Osteoblast (primary cell): Measurements from ENCODE around the gene FNBP1. TPM values are rescaled to one million over a fixed set of nuclear protein-coding genes. Genes with fewer than 3 reads are reported as not detected.

Experiments used
- DNase-seq: peaks from one replicate; pipeline ENCODE4 v3.0.0; 2011; ENCODE audit warnings: low spot score, mixed read lengths; ENCODE audit not compliant: insufficient read length; ENCODE audit errors: missing footprints
- H2AFZ ChIP-seq: 2 replicates; pipeline ENCODE4 v1.6.0; 2011; ENCODE audit warnings: mild to moderate bottlenecking, low read length
- H3K27ac ChIP-seq: 2 replicates; pipeline ENCODE4 v1.5.1; 2011; ENCODE audit warnings: mild to moderate bottlenecking, low read depth, low read length, moderate library complexity
- H3K27me3 ChIP-seq: 2 replicates; pipeline ENCODE4 v1.6.0; 2012; ENCODE audit warnings: mild to moderate bottlenecking, control low read depth, inconsistent platforms, low read length, moderate library complexity; ENCODE audit not compliant: insufficient read depth
- H3K36me3 ChIP-seq: 2 replicates; pipeline ENCODE4 v1.5.1; 2011; ENCODE audit warnings: mild to moderate bottlenecking, low read length, control low read depth, moderate library complexity; ENCODE audit not compliant: insufficient read depth
- H3K4me1 ChIP-seq: 2 replicates; pipeline ENCODE4 v1.5.1; 2011; ENCODE audit warnings: mild to moderate bottlenecking, low read length, control low read depth, moderate library complexity; ENCODE audit not compliant: insufficient read depth
- H3K4me2 ChIP-seq: 2 replicates; pipeline ENCODE4 v1.6.0; 2011; ENCODE audit warnings: mild to moderate bottlenecking, low read length; ENCODE audit not compliant: insufficient read depth
- H3K4me3 ChIP-seq: fragments of 200-600 bp; sonication (generic); 3 replicates; pipeline ENCODE4 v1.5.1; 2012; ENCODE audit warnings: mild to moderate bottlenecking, low read length, inconsistent platforms; ENCODE audit not compliant: insufficient read depth
- H3K79me2 ChIP-seq: 2 replicates; pipeline ENCODE4 v1.6.0; 2012; ENCODE audit warnings: mild to moderate bottlenecking, low read length, control low read depth, inconsistent platforms; ENCODE audit not compliant: insufficient read depth
- H3K9me3 ChIP-seq: 2 replicates; pipeline ENCODE4 v1.5.1; 2011; ENCODE audit warnings: low read depth, low read length, control low read depth
- H4K20me1 ChIP-seq: 2 replicates; pipeline ENCODE4 v1.6.0; 2012; ENCODE audit warnings: mild to moderate bottlenecking, low read length, control low read depth; ENCODE audit not compliant: insufficient read depth
- total RNA-seq: library from RNA; depleted of rRNA; stranded (reverse); fragments of >200 nt; gene quantifications from 2 replicates; pipeline ENCODE4 v1.2.3, GENCODE V29; 2012
- TF ChIP-seq, protein P1 (sequence below): IDR thresholded peaks from 2 replicates; pipeline ENCODE4 v1.5.1; 2011; ENCODE audit warnings: mild to moderate bottlenecking, low read depth, low read length, moderate library complexity; ENCODE audit errors: extremely low read depth

FNBP1 gene
- total RNA-seq, 1 donor: 31.8 TPM

DNA sequence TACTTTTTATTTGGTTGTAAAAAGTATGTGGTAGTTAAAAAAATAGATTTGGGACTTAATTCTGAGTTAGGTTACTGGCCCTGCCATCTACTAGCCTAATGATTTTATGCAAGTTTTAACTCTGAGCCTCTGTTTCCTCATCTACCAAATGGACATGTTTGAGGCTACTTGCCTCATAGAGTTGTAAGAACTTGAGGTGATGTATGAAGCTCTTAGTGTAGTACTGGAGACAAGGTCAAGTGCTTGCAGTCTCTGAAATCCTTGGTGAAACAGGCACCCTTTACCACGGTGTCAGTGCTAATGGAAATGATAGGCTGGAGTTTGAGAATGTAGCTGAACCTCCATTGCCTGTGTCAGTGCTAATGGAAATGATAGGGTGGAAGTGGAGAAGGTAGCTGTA lies 26.1 kb upstream of the FNBP1 start:
- Histone ChIP-seq H3K9me3 (no peaks in the 10 kb centered on the region), H2AFZ (no peak overlapping the region), H3K27me3 (no peaks in the 10 kb centered on the region), H3K36me3 (no peaks in the 10 kb centered on the region), H3K4me3 (no peak overlapping the region), H4K20me1 (peaks cover 39% of the 10 kb centered on the region), H3K27ac (no peak overlapping the region), H3K79me2 (peaks cover 83% of the 10 kb centered on the region), H3K4me1 (peaks cover 14% of the 10 kb centered on the region), H3K4me2 (no peak overlapping the region)
- no peak for DNase-seq
- TF ChIP-seq, protein P1, sequence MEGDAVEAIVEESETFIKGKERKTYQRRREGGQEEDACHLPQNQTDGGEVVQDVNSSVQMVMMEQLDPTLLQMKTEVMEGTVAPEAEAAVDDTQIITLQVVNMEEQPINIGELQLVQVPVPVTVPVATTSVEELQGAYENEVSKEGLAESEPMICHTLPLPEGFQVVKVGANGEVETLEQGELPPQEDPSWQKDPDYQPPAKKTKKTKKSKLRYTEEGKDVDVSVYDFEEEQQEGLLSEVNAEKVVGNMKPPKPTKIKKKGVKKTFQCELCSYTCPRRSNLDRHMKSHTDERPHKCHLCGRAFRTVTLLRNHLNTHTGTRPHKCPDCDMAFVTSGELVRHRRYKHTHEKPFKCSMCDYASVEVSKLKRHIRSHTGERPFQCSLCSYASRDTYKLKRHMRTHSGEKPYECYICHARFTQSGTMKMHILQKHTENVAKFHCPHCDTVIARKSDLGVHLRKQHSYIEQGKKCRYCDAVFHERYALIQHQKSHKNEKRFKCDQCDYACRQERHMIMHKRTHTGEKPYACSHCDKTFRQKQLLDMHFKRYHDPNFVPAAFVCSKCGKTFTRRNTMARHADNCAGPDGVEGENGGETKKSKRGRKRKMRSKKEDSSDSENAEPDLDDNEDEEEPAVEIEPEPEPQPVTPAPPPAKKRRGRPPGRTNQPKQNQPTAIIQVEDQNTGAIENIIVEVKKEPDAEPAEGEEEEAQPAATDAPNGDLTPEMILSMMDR: no peak

DNA sequence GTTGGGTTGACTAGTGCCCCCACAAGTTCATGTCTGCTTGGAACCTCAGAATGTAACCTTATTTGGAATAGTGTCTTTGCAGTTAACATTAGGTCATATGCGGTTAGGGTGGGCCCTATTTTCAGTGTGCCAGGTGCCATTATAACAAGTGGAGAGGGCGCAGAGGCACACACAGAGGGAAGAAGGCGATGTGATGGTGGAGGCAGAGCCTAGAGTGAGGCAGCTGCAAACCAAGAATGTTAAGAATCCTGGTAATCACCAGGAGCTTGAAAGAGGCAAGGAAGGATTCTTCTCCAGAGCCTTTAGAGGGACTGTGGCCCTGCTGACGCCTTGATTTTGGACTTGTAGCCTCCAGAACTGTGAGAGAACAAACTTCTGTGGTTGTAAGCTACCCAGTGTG lies 21.6 kb upstream of the FNBP1 start:
- Histone ChIP-seq H3K79me2 (peaks cover 90% of the 10 kb centered on the region), H3K36me3 (no peaks in the 10 kb centered on the region), H3K9me3 (no peaks in the 10 kb centered on the region), H3K27me3 (no peaks in the 10 kb centered on the region), H3K4me1 (no peaks in the 10 kb centered on the region), H3K4me3 (no peak overlapping the region), H2AFZ (no peak overlapping the region), H4K20me1 (peaks cover 43% of the 10 kb centered on the region), H3K27ac (no peak overlapping the region), H3K4me2 (no peak overlapping the region)
- TF ChIP-seq, protein P1: no peak
- DNase-seq: no peak

DNA sequence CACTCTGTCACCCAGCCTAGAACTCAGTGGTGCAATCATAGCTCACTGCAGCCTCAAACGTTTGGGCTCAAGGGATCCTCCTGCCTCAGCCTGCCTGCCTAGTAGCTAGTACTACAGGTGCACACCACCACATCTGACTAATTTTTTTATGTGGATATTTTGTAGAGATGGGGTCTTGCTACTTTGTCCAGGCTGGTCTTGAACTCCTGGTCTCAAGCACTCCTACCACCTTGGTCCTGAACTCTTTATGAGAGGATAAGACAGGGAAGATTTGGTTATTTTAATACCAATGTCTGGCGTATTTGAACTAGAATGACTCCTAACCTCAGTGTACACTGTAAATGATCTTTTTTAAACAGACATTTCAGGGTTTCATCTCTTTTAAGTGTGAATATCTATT lies 19.8 kb upstream of the FNBP1 start:
- Histone ChIP-seq H3K36me3 (peaks cover 4% of the 10 kb centered on the region), H3K27me3 (no peaks in the 10 kb centered on the region), H3K79me2 (peaks cover 91% of the 10 kb centered on the region), H3K4me1 (no peaks in the 10 kb centered on the region), H4K20me1 (peaks cover 51% of the 10 kb centered on the region), H3K27ac (no peak overlapping the region), H3K9me3 (no peaks in the 10 kb centered on the region), H2AFZ (no peak overlapping the region), H3K4me3 (no peak overlapping the region), H3K4me2 (no peak overlapping the region)
- DNase-seq: no peak
- TF ChIP-seq, protein P1: no peak

DNA sequence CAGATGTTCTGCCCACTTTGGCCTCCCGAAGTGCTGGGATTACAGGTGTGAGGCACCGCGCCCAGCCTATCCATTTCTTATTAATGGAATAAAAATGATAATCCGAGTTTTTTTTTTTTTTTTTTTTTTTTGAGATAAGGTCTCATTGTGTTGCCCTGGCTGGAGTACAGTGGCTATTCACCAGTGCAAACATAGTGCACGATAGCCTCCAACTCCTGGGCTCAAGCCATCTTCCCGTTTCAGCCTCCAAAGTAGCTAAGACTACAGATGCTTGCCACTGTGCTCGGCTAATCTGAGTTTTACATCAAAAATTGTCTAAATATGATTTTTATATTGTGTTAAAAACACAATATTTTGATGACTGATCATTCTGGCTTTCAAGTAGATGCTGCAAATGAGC lies 17.3 kb upstream of the FNBP1 start:
- TF ChIP-seq, protein P1: no peak
- H3K9me3 ChIP-seq: no peaks in the 10 kb centered on the region
- no peaks in the 10 kb centered on the region for H3K27me3 ChIP-seq
- H3K79me2 ChIP-seq: peaks cover 91% of the 10 kb centered on the region
- no peaks in the 10 kb centered on the region for H3K4me1 ChIP-seq
- H3K27ac ChIP-seq: no peak overlapping the region
- peaks cover 49% of the 10 kb centered on the region for H4K20me1 ChIP-seq
- H2AFZ ChIP-seq: no peak overlapping the region
- DNase-seq: peak; percentile 34
- H3K4me3 ChIP-seq: no peak overlapping the region
- H3K36me3 ChIP-seq: peaks cover 4% of the 10 kb centered on the region
- no peak overlapping the region for H3K4me2 ChIP-seq
